Measurements from ENCODE around the gene LAMA3. TPM values are rescaled to one million over a fixed set of nuclear protein-coding genes. Genes with fewer than 3 reads are reported as not detected.

LAMA3 gene
- polyA plus RNA-seq, 1 experiment = 0.32 TPM

DNA sequence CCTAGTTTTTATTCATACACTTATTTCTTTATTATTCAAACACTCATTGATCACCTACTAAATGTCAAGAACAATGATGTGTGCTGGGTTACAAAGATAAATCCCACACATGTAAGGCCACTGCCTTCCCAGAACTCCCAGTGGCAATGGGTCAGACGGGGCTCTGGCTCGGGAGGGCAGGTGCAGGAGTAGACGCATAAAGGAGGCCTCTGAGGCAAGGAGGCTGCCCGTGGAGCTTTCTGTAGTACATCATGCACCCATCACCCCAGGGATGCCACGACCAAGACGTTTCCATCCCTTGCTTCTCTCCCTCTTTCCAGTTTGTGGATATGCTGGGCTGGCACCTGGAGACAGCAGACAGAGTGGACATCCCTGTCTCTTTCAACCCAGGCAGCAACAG, 172.1 kb downstream of the LAMA3 start:
- peak overlapping the region; percentile 75 for H3K27ac ChIP-seq (ENCODE audit: low read depth, low read length)
- CTCF ChIA-PET = no interaction called here

GRCh38 chr18:23861805-23862470, 172.7 kb downstream of the LAMA3 start:
- Histone ChIP-seq H3K9me3 (ENCODE audit: control insufficient read depth, insufficient read depth, low read length) (no peaks in the 10 kb centered on the region; the same call in 1 of the 2 replicates), H3K27ac (ENCODE audit: low read depth, low read length) (peak overlapping the region; percentile 75), H3K27me3 (ENCODE audit: control insufficient read depth, insufficient read depth, low read length) (no peaks in the 10 kb centered on the region), H3K4me3 (ENCODE audit: low read depth, low read length) (no peak overlapping the region)
- POLR2A ChIA-PET = no interaction called here
- peak; percentile 65 for DNase-seq (ENCODE audit: low read depth, low spot score)
- CTCF ChIA-PET = no interaction called here
- TF ChIP-seq, protein P1, sequence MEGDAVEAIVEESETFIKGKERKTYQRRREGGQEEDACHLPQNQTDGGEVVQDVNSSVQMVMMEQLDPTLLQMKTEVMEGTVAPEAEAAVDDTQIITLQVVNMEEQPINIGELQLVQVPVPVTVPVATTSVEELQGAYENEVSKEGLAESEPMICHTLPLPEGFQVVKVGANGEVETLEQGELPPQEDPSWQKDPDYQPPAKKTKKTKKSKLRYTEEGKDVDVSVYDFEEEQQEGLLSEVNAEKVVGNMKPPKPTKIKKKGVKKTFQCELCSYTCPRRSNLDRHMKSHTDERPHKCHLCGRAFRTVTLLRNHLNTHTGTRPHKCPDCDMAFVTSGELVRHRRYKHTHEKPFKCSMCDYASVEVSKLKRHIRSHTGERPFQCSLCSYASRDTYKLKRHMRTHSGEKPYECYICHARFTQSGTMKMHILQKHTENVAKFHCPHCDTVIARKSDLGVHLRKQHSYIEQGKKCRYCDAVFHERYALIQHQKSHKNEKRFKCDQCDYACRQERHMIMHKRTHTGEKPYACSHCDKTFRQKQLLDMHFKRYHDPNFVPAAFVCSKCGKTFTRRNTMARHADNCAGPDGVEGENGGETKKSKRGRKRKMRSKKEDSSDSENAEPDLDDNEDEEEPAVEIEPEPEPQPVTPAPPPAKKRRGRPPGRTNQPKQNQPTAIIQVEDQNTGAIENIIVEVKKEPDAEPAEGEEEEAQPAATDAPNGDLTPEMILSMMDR (IDR thresholded peaks at IDR 0.05; ENCODE audit: low read depth, low read length) = no peak

More for the DNA sequence above, 172.1 kb downstream of the LAMA3 start:
- Histone ChIP-seq H3K9me3 (ENCODE audit: control insufficient read depth, insufficient read depth, low read length) (no peaks in the 10 kb centered on the region; the same call in 1 of the 2 replicates), H3K27me3 (ENCODE audit: control insufficient read depth, insufficient read depth, low read length) (no peaks in the 10 kb centered on the region), H3K4me3 (ENCODE audit: low read depth, low read length) (no peak overlapping the region)
- no peak for DNase-seq (ENCODE audit: low read depth, low spot score)
- TF ChIP-seq, protein P1 (IDR thresholded peaks at IDR 0.05; ENCODE audit: low read depth, low read length) = no peak
- POLR2A ChIA-PET = no interaction called here

GRCh38 chr18:23864624-23865023, 175.4 kb downstream of the LAMA3 start:
- DNase-seq (ENCODE audit: low read depth, low spot score) = no peak
- H3K27ac ChIP-seq (ENCODE audit: low read depth, low read length) = no peak overlapping the region
- CTCF ChIA-PET = interaction anchor here (0.7 to 1.4 kb wide), 2 partner anchors 54 to 271 kb away, joined by 3 read pairs; no protein-coding TSS in a partner anchor
- H3K4me3 ChIP-seq (ENCODE audit: low read depth, low read length) = no peak overlapping the region
- no peaks in the 10 kb centered on the region for H3K9me3 ChIP-seq (ENCODE audit: control insufficient read depth, insufficient read depth, low read length)
- POLR2A ChIA-PET = no interaction called here
- TF ChIP-seq, protein P1 (IDR thresholded peaks at IDR 0.05; ENCODE audit: low read depth, low read length) = no peak
- H3K27me3 ChIP-seq (ENCODE audit: control insufficient read depth, insufficient read depth, low read length) = no peaks in the 10 kb centered on the region

- ChIA-PET CTCF (no interaction called here), POLR2A (no interaction called here)
- H3K27ac ChIP-seq (ENCODE audit: low read depth, low read length) = no peak overlapping the region
- no peaks in the 10 kb centered on the region for H3K9me3 ChIP-seq (ENCODE audit: control insufficient read depth, insufficient read depth, low read length)
- TF ChIP-seq, protein P1 (IDR thresholded peaks at IDR 0.05; ENCODE audit: low read depth, low read length) = no peak
- no peak for DNase-seq (ENCODE audit: low read depth, low spot score)
- H3K27me3 ChIP-seq (ENCODE audit: control insufficient read depth, insufficient read depth, low read length) = peaks cover 9% of the 10 kb centered on the region
- H3K4me3 ChIP-seq (ENCODE audit: low read depth, low read length) = no peak overlapping the region
Observed at GRCh38 chr18:23867006-23867405, 177.8 kb downstream of the LAMA3 start.

- no peak overlapping the region for H3K4me3 ChIP-seq (ENCODE audit: low read depth, low read length)
- peaks cover 19% of the 10 kb centered on the region for H3K27me3 ChIP-seq (ENCODE audit: control insufficient read depth, insufficient read depth, low read length)
- no peaks in the 10 kb centered on the region; the same call in 1 of the 2 replicates for H3K9me3 ChIP-seq (ENCODE audit: control insufficient read depth, insufficient read depth, low read length)
- no peak for DNase-seq (ENCODE audit: low read depth, low spot score)
- no peak overlapping the region for H3K27ac ChIP-seq (ENCODE audit: low read depth, low read length)
- ChIA-PET CTCF (no interaction called here), POLR2A (no interaction called here)
- TF ChIP-seq, protein P1 (IDR thresholded peaks at IDR 0.05; ENCODE audit: low read depth, low read length) = no peak
Observed at GRCh38 chr18:23868136-23868785, 179.0 kb downstream of the LAMA3 start.

All from AG04450 (cell line).